Fibroblast of pulmonary artery (primary cell): ENCODE results near the gene MAPRE3.
A peak's percentile ranks its signal among the peaks of the same experiment; 100 is the strongest.

Source experiments
- DNase-seq: peaks from one replicate; pipeline ENCODE4 v3.0.0-alpha.2; 2010; ENCODE audit warnings: low read depth
- H3K4me3 ChIP-seq: replicated peaks from 2 replicates; pipeline ENCODE4 v1.5.1; 2011; ENCODE audit warnings: low read depth, mild to moderate bottlenecking, control low read depth, low read length, moderate library complexity
- CTCF ChIP-seq: IDR thresholded peaks from 2 replicates; pipeline ENCODE4 v1.5.1; 2011; ENCODE audit warnings: mild to moderate bottlenecking, control low read depth, low read length, inconsistent platforms; ENCODE audit errors: missing control alignments

MAPRE3 gene

GRCh38 chr2:27067385-27067784 lies 96.9 kb downstream of the MAPRE3 start:
- no peak for TF ChIP-seq CTCF
- no peak for DNase-seq
- H3K4me3 ChIP-seq = no peak overlapping the region

GRCh38 chr2:27069436-27069835 lies 99.0 kb downstream of the MAPRE3 start:
- peak overlapping the region; percentile 98 for H3K4me3 ChIP-seq
- no peak for TF ChIP-seq CTCF

GRCh38 chr2:27069961-27070618 lies 99.7 kb downstream of the MAPRE3 start:
- no peak for DNase-seq
- TF ChIP-seq CTCF = no peak
- peak overlapping the region; percentile 98 for H3K4me3 ChIP-seq

More at GRCh38 chr2:27069436-27069835, 99.0 kb downstream of the MAPRE3 start:
- DNase-seq = no peak

GRCh38 chr2:27070653-27071276 lies 100.3 kb downstream of the MAPRE3 start:
- peak overlapping the region; percentile 98 for H3K4me3 ChIP-seq
- no peak for DNase-seq
- no peak for TF ChIP-seq CTCF

- peak within 1 kb of the TSS; percentile 98 for H3K4me3 ChIP-seq
- DNase-seq = peak; percentile 93
- no peak for TF ChIP-seq CTCF
Observed at GRCh38 chr2:27071277-27071989, 101.0 kb downstream of the MAPRE3 start, which contains the start of gene OST4. Gene OST4 (minus strand): TSS chr2:27071654.

- peak; percentile 87 for DNase-seq
- H3K4me3 ChIP-seq = peak overlapping the region; percentile 58
- TF ChIP-seq CTCF = no peak
Observed at GRCh38 chr2:27071990-27072830, 101.8 kb downstream of the MAPRE3 start.
